GM12872 (cell line): Measurements from ENCODE around the gene C12orf57.

Experiments
- TF ChIP-seq, protein P1 (sequence below): IDR thresholded peaks from 3 replicates; pipeline ENCODE4 v1.5.1; 2011; ENCODE audit warnings: low read depth, mild to moderate bottlenecking, low read length, moderate library complexity; ENCODE audit not compliant: insufficient read depth

Gene C12orf57

GRCh38 chr12:6943722-6944380 is at the start of gene C12orf57, which contains the start of gene RNU7-1:
C12orf57 (plus strand) TSS chr12:6944022; CDS start chr12:6944122, 100 bp downstream.
RNU7-1 (plus strand) TSS chr12:6943816.
- TF ChIP-seq, protein P1, sequence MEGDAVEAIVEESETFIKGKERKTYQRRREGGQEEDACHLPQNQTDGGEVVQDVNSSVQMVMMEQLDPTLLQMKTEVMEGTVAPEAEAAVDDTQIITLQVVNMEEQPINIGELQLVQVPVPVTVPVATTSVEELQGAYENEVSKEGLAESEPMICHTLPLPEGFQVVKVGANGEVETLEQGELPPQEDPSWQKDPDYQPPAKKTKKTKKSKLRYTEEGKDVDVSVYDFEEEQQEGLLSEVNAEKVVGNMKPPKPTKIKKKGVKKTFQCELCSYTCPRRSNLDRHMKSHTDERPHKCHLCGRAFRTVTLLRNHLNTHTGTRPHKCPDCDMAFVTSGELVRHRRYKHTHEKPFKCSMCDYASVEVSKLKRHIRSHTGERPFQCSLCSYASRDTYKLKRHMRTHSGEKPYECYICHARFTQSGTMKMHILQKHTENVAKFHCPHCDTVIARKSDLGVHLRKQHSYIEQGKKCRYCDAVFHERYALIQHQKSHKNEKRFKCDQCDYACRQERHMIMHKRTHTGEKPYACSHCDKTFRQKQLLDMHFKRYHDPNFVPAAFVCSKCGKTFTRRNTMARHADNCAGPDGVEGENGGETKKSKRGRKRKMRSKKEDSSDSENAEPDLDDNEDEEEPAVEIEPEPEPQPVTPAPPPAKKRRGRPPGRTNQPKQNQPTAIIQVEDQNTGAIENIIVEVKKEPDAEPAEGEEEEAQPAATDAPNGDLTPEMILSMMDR = no peak

- TF ChIP-seq, protein P1 = no peak
Observed at GRCh38 chr12:6894321-6894720, 49.5 kb upstream of the C12orf57 start.

GRCh38 chr12:6896846-6897435 is 46.9 kb upstream of the C12orf57 start:
- TF ChIP-seq, protein P1 = no peak

DNA sequence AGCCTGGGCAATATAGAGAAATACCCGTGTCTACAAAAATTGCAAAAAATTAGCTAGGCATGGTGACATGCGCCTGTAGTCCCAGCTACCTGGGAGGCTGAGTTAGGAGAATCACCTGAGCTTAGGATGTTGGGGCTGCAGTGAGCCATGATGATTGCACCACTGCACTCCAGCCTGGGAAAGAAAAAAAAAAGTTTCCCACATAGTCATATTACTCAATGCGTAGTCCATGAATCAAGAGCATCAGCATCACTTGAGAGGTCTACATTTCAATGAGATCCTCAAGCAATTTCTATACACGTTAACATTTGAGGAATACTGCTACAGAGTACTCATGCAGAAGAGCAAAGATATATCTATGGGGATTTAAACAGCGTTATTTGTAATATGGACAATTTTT is 44.4 kb upstream of the C12orf57 start:
- TF ChIP-seq, protein P1 = no peak

- TF ChIP-seq, protein P1 = no peak
Observed at GRCh38 chr12:6899837-6900519, 43.8 kb upstream of the C12orf57 start.

- TF ChIP-seq, protein P1 = no peak
Observed at GRCh38 chr12:6902448-6902847, 41.4 kb upstream of the C12orf57 start.

DNA sequence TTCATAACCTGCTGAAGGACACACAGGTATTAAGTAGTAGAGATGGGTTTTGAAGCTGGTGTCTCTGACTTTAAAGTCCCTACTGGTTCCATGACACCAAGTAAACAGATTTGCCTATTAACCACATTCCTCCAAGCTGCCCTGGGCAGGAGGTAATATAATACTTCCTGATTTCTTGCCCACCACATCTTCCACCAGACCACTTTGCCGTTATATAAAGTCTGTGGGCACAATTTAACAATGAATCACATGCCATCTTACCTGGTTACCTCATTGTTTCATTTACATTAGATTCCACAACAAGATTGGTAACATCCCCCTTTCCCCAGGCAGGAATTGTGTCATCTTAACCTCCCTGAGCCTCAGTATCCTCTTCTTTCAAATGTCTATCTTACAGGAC is 40.1 kb upstream of the C12orf57 start:
- TF ChIP-seq, protein P1 = no peak
